Vagina (tissue), 2 donors: ENCODE measurements around the gene GREB1.

ENCODE experiments used
- CTCF ChIP-seq, 3 experiments: fragments of 450-650 bp in 2 of 3; fragments of 200-600 bp in 1 of 3; sonication (generic) in 1 of 3; IDR thresholded peaks; one replicate each; pipeline ENCODE4 v1.5.1; 2017 to 2019; ENCODE audit warnings: antibody characterized with exemption in 3 of 3, mild to moderate bottlenecking in 2 of 3, moderate library complexity in 2 of 3
- POLR2AphosphoS5 ChIP-seq, 2 donors: sonication (generic); formaldehyde crosslinking; IDR thresholded peaks; one replicate each; pipeline ENCODE4 v1.9.0; 2017; ENCODE audit warnings: antibody characterized with exemption in 2 of 2, mild to moderate bottlenecking in 2 of 2, low read depth in 1 of 2; ENCODE audit not compliant: insufficient read depth in 1 of 2

- TF ChIP-seq POLR2AphosphoS5 (IDR thresholded peaks at IDR 0.05; ENCODE audit: insufficient read depth in 1 of 2, low read depth in 1 of 2): no peak
- no peak for TF ChIP-seq CTCF (IDR thresholded peaks at IDR 0.05)
Observed at GRCh38 chr2:11640132-11640531, 106.3 kb downstream of the GREB1 start.
